ENCODE data around the gene SIGLECL1.

- TF ChIP-seq, protein P1, sequence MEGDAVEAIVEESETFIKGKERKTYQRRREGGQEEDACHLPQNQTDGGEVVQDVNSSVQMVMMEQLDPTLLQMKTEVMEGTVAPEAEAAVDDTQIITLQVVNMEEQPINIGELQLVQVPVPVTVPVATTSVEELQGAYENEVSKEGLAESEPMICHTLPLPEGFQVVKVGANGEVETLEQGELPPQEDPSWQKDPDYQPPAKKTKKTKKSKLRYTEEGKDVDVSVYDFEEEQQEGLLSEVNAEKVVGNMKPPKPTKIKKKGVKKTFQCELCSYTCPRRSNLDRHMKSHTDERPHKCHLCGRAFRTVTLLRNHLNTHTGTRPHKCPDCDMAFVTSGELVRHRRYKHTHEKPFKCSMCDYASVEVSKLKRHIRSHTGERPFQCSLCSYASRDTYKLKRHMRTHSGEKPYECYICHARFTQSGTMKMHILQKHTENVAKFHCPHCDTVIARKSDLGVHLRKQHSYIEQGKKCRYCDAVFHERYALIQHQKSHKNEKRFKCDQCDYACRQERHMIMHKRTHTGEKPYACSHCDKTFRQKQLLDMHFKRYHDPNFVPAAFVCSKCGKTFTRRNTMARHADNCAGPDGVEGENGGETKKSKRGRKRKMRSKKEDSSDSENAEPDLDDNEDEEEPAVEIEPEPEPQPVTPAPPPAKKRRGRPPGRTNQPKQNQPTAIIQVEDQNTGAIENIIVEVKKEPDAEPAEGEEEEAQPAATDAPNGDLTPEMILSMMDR (IDR thresholded peaks at IDR 0.05; ENCODE audit: borderline replicate concordance, extremely low read depth, low read length, poor library complexity, severe bottlenecking) = no peak
- TF ChIP-seq EZH2 (IDR thresholded peaks at IDR 0.05; ENCODE audit: borderline replicate concordance, low read depth, low read length, severe bottlenecking) = no peak
Observed at GRCh38 chr19:51211833-51212232, 39.0 kb upstream of the SIGLECL1 start.
